GM19043 (cell line): ENCODE measurements around the gene CACTIN.
"Not testable (repeated sequence)": the region's sequence is repeated elsewhere in the genome, so short reads cannot be mapped to it uniquely, and the experiment has no call there.

Experiments
- ATAC-seq: cut with Tn5 transposase; IDR thresholded peaks from one replicate; pipeline ENCODE4 v1.9.1; 2021; ENCODE audit warnings: low read depth; ENCODE audit not compliant: unreplicated experiment

CACTIN gene

DNA sequence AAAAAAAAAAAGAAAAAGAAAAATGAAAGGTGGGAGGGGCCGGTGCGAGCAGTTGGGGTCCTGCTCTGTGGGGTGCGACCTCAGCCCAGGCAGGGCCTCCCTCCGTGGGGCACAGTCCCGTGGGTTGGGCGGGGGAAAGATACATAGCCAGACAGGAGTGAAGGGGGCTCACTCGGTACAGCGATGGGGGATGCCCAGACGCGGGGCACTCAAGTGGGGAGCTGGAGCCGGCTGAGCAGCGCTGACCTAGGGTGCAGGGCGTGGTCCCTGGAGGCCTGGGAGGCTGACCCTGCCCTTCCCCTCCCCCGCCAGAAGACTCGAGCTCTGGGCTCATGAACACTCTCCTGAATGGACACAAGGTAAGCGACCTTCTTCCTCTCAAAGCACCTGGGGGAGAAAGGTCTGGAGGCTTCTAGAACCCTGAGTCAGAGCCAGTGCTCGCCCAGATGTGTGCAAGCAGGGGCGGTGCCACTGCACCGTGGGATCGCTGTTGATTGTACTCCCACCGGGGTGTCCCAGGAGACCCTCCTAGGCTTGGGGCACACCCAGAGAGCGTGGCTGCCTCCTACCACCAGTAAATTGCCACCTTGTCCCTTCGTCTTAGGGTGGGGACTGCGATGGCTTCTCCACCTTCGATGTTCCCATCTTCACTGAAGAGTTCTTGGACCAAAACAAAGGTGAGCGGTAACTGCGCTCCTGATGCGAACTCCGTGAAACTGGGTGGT lies 50.5 kb downstream of the CACTIN start:
- ATAC-seq: no peak

DNA sequence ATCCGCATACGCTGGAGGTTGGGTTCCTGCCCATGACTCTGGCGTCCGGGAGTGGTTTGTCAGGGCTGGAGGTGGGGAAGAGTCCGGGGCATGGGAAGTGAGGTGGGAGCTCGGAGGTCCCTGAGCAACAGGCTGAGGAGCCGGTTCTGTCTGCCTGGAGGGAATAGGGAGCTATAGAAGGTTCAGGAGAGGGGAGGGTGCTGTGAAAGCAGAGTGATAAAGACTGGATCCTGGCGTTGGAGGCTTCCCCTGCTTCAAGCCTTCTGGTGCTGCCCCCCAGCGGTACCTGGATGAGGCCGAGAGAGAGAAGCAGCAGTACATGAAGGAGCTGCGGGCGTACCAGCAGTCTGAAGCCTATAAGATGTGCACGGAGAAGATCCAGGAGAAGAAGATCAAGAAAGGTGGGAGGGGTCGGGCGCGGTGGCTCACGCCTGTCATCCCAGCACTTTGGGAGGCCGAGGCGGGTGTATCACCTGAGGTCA lies 51.3 kb downstream of the CACTIN start:
- ATAC-seq: no peak

DNA sequence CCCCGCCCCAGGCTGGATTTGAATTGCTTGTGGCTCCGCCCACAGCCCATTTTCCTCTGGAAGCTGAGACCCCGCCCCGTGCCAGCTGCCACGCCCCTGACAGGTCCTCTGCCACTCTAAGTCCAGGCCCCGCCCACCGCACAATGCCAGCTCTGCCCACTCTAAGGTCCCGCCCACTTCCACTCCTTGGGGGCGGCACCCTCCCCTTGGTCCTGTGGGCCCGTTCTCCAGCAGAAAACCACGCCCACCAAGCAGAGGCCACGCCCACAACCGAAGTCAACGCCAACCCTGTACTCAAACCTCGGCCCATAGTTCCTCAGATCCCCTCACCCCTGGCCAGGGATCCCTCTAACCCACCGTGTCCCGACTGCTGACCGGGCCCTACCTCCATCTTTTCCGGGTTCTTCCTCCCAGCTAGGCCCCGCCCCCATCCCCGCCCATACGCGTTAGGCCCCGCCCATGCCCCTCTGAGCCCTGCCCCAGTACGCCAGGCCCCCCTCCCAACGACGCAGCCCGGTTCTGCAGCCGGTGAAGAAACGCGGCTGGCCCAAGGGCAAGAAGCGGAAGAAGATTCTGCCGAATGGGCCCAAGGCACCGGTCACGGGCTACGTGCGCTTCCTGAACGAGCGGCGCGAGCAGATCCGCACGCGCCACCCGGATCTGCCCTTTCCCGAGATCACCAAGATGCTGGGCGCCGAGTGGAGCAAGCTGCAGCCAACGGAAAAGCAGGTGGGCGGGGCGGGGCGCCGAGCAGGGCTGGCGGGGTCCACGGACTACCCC lies 52.5 kb downstream of the CACTIN start:
- ATAC-seq: no peak

DNA sequence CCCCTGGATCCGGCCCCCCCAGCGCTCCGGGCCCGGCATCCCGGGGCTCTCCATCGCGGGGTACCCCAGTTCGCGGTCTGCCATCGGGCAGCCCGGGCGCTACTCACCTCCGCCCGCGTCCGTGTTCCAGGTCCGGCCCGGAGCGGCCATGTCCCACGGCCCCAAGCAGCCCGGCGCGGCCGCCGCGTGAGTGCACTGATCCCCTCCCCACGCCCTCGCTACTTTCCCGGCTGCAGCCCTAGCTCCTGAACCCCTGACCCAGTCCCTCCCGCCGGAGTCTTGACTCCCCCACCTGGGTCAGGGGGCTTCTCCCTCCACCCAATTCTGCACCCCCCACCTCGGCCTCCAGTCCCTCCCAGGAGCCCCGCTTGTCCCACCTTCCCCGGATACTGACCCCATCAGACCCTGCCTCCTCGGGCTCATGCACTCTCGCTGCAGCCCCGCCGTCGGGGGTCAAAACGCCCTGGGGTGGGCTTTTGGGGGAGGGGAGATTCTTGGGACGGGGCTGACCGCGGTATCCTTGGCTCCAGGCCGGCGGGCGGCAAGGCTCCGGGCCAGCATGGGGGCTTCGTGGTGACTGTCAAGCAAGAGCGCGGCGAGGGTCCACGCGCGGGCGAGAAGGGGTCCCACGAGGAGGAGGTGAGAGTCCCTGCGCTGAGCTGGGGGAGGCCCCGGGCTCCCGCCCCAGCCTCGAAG lies 53.3 kb downstream of the CACTIN start:
- no peak for ATAC-seq

DNA sequence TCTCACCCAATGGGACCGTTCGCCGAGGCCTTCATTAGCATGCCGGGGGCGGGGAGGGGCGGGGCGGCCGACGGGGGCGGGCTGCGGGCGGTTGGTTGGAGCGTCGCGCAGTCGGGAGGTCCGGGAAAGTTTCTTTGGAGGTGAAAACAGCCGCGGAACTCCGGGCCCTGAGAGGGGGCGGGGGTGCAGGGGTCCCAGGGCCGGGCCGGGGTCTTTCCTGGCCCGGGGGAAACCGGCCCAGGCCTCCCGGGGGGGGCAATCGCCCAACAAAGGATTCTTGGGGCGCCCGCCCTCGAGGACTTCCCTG lies 53.8 kb downstream of the CACTIN start, which contains the start of gene HMG20B:
HMG20B (plus strand) TSS at position 90 of the 307 bp plus-strand sequence. CDS start 366 bp downstream, outside the sequence.
- ATAC-seq: no peak

DNA sequence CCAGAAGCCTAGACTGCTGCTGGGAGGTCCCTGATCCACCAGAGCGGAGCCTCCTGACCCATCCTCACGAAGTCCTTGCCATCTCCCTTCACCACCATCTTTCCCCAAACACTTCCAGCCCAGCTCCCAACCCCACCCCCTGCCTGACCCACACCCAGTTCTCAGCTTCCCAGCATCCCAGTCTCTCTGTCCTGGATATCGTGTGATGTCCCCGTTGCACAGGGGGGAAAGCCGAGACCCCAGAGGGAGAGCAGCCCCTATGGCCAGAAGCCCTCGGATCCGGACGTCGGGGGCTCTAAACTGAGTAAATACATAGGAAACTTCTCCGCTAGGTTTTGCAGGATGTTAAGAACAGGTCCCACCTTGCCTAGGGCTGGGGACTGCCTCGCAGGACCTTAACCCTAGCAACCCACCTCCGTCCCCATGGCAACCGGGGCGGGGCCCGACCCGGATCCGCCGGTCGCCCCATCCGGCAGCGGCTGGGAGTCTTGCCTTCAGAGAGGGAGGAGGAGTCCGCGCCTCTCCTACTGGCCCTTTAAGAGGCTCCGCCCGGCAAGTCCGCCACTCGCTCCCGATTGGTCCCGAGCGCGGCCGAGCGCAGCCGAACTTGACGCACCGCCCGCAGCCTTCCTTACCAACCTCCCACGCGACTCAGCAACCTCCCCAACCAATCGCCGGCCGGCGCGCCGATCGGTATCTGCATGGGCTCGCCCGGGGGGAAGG lies 54.3 kb downstream of the CACTIN start:
- peak; percentile 92 for ATAC-seq

DNA sequence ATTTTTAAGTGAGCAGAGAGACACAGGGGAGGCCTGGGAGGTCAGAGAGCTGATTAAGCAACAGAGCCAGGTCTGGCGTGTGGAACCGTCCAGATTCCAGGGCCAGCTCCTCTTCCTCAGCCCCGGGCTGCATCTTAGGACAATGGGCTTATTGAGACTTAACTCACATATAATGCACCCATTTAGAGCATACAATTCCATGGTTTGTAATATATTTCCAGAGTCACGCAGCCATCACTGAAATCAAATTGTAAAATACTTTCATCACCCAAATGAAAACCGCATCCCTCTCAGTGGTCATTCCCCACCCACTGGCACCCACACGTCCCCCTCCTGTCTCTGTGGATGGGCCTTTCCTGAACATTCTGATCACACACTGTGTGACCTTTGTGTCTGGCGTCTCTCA lies 56.0 kb downstream of the CACTIN start:
- ATAC-seq: no peak

DNA sequence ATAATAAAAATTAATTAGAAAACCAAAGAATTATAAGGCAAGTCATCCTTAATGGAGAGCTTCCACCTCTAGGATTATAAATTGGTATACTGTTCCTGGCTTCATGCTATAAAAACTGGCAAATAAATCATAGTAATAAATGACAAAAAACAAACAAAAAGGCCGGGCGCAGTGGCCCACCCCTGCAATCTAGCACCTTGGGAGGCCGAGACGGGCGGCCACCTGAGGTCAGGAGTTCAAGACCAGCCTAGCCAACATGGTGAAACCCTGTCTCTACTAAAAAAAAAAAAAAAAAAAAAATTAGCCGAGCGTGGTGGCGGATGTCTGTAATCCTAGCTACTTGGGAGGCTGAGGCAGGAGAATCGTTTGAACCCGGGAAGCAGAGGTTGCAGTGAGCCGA lies 56.5 kb downstream of the CACTIN start:
- not testable (repeated sequence) for ATAC-seq

DNA sequence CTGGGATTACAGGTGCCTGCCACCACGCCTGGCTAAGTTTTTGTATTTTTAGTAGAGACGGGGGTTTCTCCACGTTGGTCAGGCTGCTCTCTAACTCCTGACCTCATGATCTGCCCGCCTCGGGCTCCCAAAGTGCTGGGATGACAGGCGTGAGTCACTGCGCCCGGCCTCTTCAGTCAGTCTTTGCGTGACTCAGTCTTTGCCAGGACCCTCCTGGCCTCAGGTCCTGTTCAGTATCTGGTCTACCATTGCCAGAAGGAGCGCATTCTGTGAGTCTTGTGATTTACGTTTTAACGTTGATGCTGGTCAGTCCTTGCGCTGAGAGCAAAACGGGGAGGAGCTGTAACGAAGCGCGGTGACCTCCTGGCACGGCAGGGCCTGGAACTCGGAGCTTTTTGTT lies 61.5 kb downstream of the CACTIN start:
- no peak for ATAC-seq

DNA sequence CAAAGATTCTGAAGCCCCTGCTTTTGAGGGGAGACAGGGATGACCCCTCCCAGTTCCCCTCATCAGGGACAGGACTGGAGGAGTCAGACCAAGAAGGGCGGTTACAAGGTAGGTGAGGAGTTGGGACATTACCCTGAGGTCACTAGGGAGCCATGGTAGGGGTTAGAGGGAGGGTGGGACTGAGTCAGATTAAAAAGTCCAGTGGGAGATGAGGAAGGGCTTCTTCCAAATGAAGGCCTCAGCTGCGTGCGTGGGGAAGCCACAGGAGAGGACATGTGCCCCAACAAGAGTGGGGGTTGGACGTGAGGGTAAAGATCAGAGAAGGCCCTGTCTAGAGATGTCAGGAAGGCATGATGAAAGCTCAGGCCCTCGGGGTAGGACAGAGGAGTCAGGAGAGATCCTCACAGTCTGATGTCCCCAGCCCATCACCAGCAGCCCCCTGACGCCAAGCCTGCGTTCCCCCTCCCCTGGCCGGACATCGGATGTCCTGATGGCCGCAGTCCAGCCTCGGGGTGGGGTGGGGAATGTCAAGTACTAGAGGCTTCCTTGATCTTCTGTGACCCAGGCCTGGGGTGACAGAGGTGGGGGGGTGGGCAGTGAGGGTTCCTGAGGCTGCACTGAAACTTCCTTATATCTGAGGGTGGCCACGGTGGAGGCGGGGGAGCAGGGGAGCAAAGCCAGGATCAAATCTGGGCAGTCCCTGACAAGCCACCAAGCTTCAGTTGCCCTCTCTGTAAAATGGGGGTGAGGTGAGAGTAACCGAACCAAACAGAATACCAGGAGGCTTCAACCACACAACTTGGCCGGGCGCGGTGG lies 62.7 kb downstream of the CACTIN start:
- no peak for ATAC-seq
